SU-DHL-6 (cell line): Measurements from ENCODE around the gene CISD1.
A peak's percentile ranks its signal among the peaks of the same experiment; 100 is the strongest.

Source experiments
- H2AFZ ChIP-seq: fragments of 200-600 bp; sonication (generic); 2 replicates; pipeline ENCODE4 v1.6.1; 2014; ENCODE audit warnings: low read depth, mild to moderate bottlenecking, moderate library complexity, mixed read lengths, antibody characterized with exemption, low read length; ENCODE audit not compliant: severe bottlenecking
- H3F3A ChIP-seq: fragments of 200-600 bp; shearing (Covaris generic); 2 replicates; pipeline ENCODE4 v1.6.0; 2016; ENCODE audit warnings: antibody characterized with exemption, mild to moderate bottlenecking; ENCODE audit not compliant: insufficient read depth
- H3K27ac ChIP-seq: fragments of 200-600 bp; sonication (generic); 2 replicates; pipeline ENCODE4 v1.5.1; 2016; ENCODE audit warnings: low read depth, mild to moderate bottlenecking, low read length, moderate library complexity, mixed read lengths
- H3K27me3 ChIP-seq: fragments of 200-600 bp; sonication (generic), shearing (Covaris generic); 2 replicates; pipeline ENCODE4 v1.6.0; 2014; ENCODE audit warnings: mild to moderate bottlenecking, low read length
- H3K36me3 ChIP-seq: fragments of 200-600 bp; sonication (generic); 2 replicates; pipeline ENCODE4 v1.6.1; 2014; ENCODE audit warnings: mild to moderate bottlenecking, low read length, mixed read lengths
- H3K4me2 ChIP-seq: fragments of 300-600, 200-600 bp; shearing (Covaris generic), sonication (generic); 2 replicates; pipeline ENCODE4 v1.6.0; 2014; ENCODE audit warnings: low read length, low read depth, mild to moderate bottlenecking; ENCODE audit not compliant: poor library complexity, severe bottlenecking
- H3K4me3 ChIP-seq: fragments of 200-600 bp; sonication (generic); 2 replicates; pipeline ENCODE4 v1.5.1; 2014; ENCODE audit warnings: antibody characterized with exemption, low read length, mild to moderate bottlenecking, mixed read lengths; ENCODE audit not compliant: insufficient read depth, poor library complexity, severe bottlenecking
- H3K79me2 ChIP-seq: fragments of 200-600 bp; sonication (generic); 2 replicates; pipeline ENCODE4 v1.6.1; 2014; ENCODE audit warnings: mild to moderate bottlenecking, low read length, moderate library complexity; ENCODE audit not compliant: insufficient read depth
- H3K9ac ChIP-seq: fragments of 200-600 bp; sonication (generic); 2 replicates; pipeline ENCODE4 v1.7.0; 2014; ENCODE audit warnings: mild to moderate bottlenecking, low read length
- H3K9me2 ChIP-seq: fragments of 200-600 bp; sonication (generic); replicated peaks from 2 replicates; pipeline ENCODE4 v1.6.1; 2014; ENCODE audit warnings: low read length; ENCODE audit not compliant: insufficient read depth
- H3K9me3 ChIP-seq: fragments of 200-600 bp; sonication (generic); 2 replicates; pipeline ENCODE4 v1.6.1; 2014; ENCODE audit warnings: low read length, mixed read lengths; ENCODE audit not compliant: insufficient read depth
- H4K20me1 ChIP-seq: fragments of 200-600 bp; sonication (generic); 2 replicates; pipeline ENCODE4 v1.6.1; 2014; ENCODE audit warnings: low read depth, mild to moderate bottlenecking, antibody characterized with exemption, low read length, moderate library complexity, mixed read lengths
- CTCF ChIP-seq: fragments of 200-600 bp; sonication (generic); IDR thresholded peaks from one replicate; pipeline ENCODE4 v1.5.1; 2017; ENCODE audit warnings: antibody characterized with exemption, mild to moderate bottlenecking, low read length, moderate library complexity; ENCODE audit not compliant: insufficient read depth, poor library complexity, severe bottlenecking
- EZH2phosphoT487 ChIP-seq: fragments of 200-600 bp; sonication (generic), shearing (Covaris generic); conservative IDR thresholded peaks from 2 replicates; pipeline ENCODE4 v1.6.1; 2018; ENCODE audit warnings: mild to moderate bottlenecking, antibody characterized with exemption, low read length, moderate library complexity, mixed read lengths

Gene CISD1

GRCh38 chr10:58269782-58270290, 874 bp downstream of the CISD1 start:
- Histone ChIP-seq H3F3A (peaks cover 20% of the 10 kb centered on the region), H3K27ac (peak overlapping the region; percentile 75), H2AFZ (peak overlapping the region; percentile 93), H3K4me3 (peak overlapping the region; percentile 96), H3K9me2 (no peaks in the 10 kb centered on the region), H4K20me1 (peaks cover 9% of the 10 kb centered on the region; the same call in 1 of the 2 replicates), H3K27me3 (no peaks in the 10 kb centered on the region), H3K4me2 (peak overlapping the region; percentile 93), H3K79me2 (peaks cover 82% of the 10 kb centered on the region), H3K9me3 (no peaks in the 10 kb centered on the region), H3K9ac (peak overlapping the region; percentile 94), H3K36me3 (no peaks in the 10 kb centered on the region)
- TF ChIP-seq CTCF = no peak
- no peak for TF ChIP-seq EZH2phosphoT487

GRCh38 chr10:58275261-58275660, 6.3 kb downstream of the CISD1 start:
- Histone ChIP-seq H3F3A (no peaks in the 10 kb centered on the region), H3K9me3 (no peaks in the 10 kb centered on the region), H3K4me2 (no peak overlapping the region), H3K27ac (no peak overlapping the region), H3K27me3 (no peaks in the 10 kb centered on the region), H4K20me1 (peaks cover 10% of the 10 kb centered on the region; the same call in 1 of the 2 replicates), H3K9ac (no peak overlapping the region), H2AFZ (no peak overlapping the region), H3K4me3 (no peak overlapping the region), H3K9me2 (no peaks in the 10 kb centered on the region), H3K36me3 (peaks cover 24% of the 10 kb centered on the region; the same call in 1 of the 2 replicates), H3K79me2 (peaks cover 87% of the 10 kb centered on the region)
- no peak for TF ChIP-seq EZH2phosphoT487
- TF ChIP-seq CTCF = no peak

GRCh38 chr10:58275908-58276307, 6.9 kb downstream of the CISD1 start:
- Histone ChIP-seq H3K27ac (no peak overlapping the region), H3K4me2 (no peak overlapping the region), H4K20me1 (peaks cover 10% of the 10 kb centered on the region; the same call in 1 of the 2 replicates), H3K36me3 (peaks cover 24% of the 10 kb centered on the region; the same call in 1 of the 2 replicates), H3K79me2 (peaks cover 87% of the 10 kb centered on the region), H2AFZ (no peak overlapping the region), H3K27me3 (no peaks in the 10 kb centered on the region), H3K9me3 (no peaks in the 10 kb centered on the region), H3K4me3 (no peak overlapping the region), H3K9me2 (no peaks in the 10 kb centered on the region), H3F3A (no peaks in the 10 kb centered on the region), H3K9ac (no peak overlapping the region)
- TF ChIP-seq CTCF = no peak
- no peak for TF ChIP-seq EZH2phosphoT487
